UCSD-AML1 (cell line): ENCODE data around the gene ZNF534.
"Not testable (repeated sequence)": the region's sequence is repeated elsewhere in the genome, so short reads cannot be mapped to it uniquely, and the experiment has no call there.

Experiments used
- DNase-seq: peaks from one replicate; lab custom pipeline; 2025; ENCODE audit not compliant: unreplicated experiment; lab: John Stamatoyannopoulos, UW

The ZNF534 gene

GRCh38 chr19:52494518-52494917, 65.6 kb downstream of the ZNF534 start:
- DNase-seq: no peak

GRCh38 chr19:52498571-52498970, 69.6 kb downstream of the ZNF534 start:
- DNase-seq: no peak

- DNase-seq: not testable (repeated sequence)
Measured at GRCh38 chr19:52500474-52500873, 71.5 kb downstream of the ZNF534 start.

GRCh38 chr19:52500991-52501390, 72.0 kb downstream of the ZNF534 start:
- DNase-seq: not testable (repeated sequence)
